Endodermal cell (in vitro differentiated cells): Measurements from ENCODE around the gene NDOR1. TPM values are rescaled to one million over a fixed set of nuclear protein-coding genes. Genes with fewer than 3 reads are reported as not detected.

ENCODE experiments used
- DNase-seq: peaks from one replicate; pipeline ENCODE4 v3.0.0-alpha.2; 2017
- H3K27ac ChIP-seq: 2 replicates; pipeline ENCODE4 v1.5.1; 2013; ENCODE audit warnings: mild to moderate bottlenecking, low read depth, low read length, moderate library complexity
- H3K27me3 ChIP-seq: 2 replicates; pipeline ENCODE4 v1.6.1; 2013; ENCODE audit warnings: mild to moderate bottlenecking, low read length, moderate library complexity; ENCODE audit not compliant: insufficient read depth, control insufficient read depth, poor library complexity, severe bottlenecking
- H3K36me3 ChIP-seq: 2 replicates; pipeline ENCODE4 v1.7.0; 2013; ENCODE audit warnings: mild to moderate bottlenecking, low read length, moderate library complexity; ENCODE audit not compliant: control insufficient read depth, insufficient read depth
- H3K4me1 ChIP-seq: one replicate; pipeline ENCODE4 v1.7.0; 2013; ENCODE audit warnings: low read length; ENCODE audit not compliant: control insufficient read depth, insufficient read depth
- H3K4me3 ChIP-seq: 2 replicates; pipeline ENCODE4 v1.5.1; 2013; ENCODE audit warnings: mild to moderate bottlenecking, low read length, moderate library complexity
- H3K9ac ChIP-seq: 2 replicates; pipeline ENCODE4 v1.6.1; 2013; ENCODE audit warnings: mild to moderate bottlenecking, low read length, moderate library complexity; ENCODE audit not compliant: poor library complexity, severe bottlenecking; ENCODE audit errors: extremely low read depth
- H3K9me3 ChIP-seq: 2 replicates; pipeline ENCODE4 v1.6.1; 2013; ENCODE audit warnings: mild to moderate bottlenecking, low read length, moderate library complexity; ENCODE audit not compliant: control insufficient read depth
- H3K27ac Mint-ChIP-seq: 2 replicates; pipeline ENCODE4 v1.8.0; 2020; ENCODE audit warnings: mixed read lengths
- H3K27me3 Mint-ChIP-seq: 2 replicates; pipeline ENCODE4 v1.8.0; 2021; ENCODE audit warnings: mild to moderate bottlenecking, mixed read lengths; ENCODE audit not compliant: insufficient read depth
- H3K36me3 Mint-ChIP-seq: 2 replicates; pipeline ENCODE4 v1.8.0; 2020; ENCODE audit warnings: low read depth, mixed read lengths
- H3K4me1 Mint-ChIP-seq: 2 replicates; pipeline ENCODE4 v1.8.0; 2020; ENCODE audit warnings: mixed read lengths
- H3K4me3 Mint-ChIP-seq: 2 replicates; pipeline ENCODE4 v1.8.0; 2020; ENCODE audit warnings: mild to moderate bottlenecking, moderate library complexity, mixed read lengths
- H3K9me3 Mint-ChIP-seq: 2 replicates; pipeline ENCODE4 v1.8.0; 2020; ENCODE audit warnings: mild to moderate bottlenecking, mixed read lengths
- WGBS, 2 experiments: methylation state at CpG; one replicate each; pipeline versions ENCODE4 v1.1.5 to v1.1.7; 2013; ENCODE audit warnings: missing lambda C conversion rate in 2 of 2, mixed read lengths in 1 of 2; ENCODE audit not compliant: insufficient coverage in 1 of 2, insufficient read length in 1 of 2; 5-methylcytosine and 5-hydroxymethylcytosine counted together
- total RNA-seq, 2 donors: library from RNA; stranded (reverse); fragmentation: NEBNext Ultra II Directional in 1 of 2; extraction: Animal tissue kit (Norgen Biotek cat#: 25700) in 1 of 2; gene quantifications; 2 replicates in 1 of 2; 3 replicates in 1 of 2; pipeline ENCODE4 v1.2.1, GENCODE V29; 2021
- TF ChIP-seq, protein P1 (sequence below): fragments of 200-600 bp; sonication (generic); conservative IDR thresholded peaks from 2 replicates; pipeline ENCODE4 v1.5.0; 2021; ENCODE audit warnings: antibody characterized with exemption, mild to moderate bottlenecking

NDOR1 gene
- total RNA-seq, 2 donors from 2014 or later: 39.2 to 41.4 TPM

DNA sequence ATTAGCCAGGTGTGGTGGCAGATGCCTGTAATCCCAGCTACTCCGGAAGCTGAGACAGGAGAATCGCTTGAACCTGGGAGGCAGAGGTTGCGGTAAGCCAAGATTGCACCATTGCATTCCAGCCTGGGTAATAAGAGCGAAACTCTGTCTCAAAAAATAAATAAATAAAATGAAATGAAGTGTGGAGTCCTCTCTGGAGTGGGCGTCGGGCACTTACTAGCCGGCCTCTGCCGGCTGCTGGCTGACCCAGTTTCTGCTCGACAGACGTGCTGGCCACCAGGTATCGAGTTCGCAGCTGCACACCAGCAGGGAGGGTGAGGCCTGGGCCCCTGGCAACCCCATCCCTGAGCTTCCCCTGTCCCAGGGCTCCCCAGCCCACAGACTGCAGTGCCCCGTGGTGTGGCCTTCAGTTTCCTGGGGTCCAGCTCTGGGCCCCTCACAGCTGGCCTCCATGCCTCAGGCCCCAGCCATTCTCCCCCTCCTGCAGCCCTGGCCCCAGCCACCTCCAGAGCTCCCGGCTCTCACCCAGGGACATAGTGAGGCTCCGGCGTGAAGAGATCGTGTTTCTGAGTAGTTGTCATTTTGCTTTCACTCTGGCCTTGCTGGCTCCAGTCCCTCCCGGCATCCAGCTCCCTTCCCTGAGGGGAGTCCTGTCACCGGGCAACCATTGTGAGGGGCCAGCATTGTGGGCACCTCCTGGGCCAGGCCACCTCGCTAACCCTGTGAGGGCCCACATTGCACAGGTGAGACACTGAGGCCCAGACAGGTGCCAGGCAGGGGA is 41.8 kb downstream of the NDOR1 start:
- Mint-ChIP-seq H3K4me1 (peaks cover 44% of the 10 kb centered on the region), H3K36me3 (peaks cover 16% of the 10 kb centered on the region), H3K27ac (no peak overlapping the region), H3K9me3 (no peaks in the 10 kb centered on the region), H3K27me3 (peaks cover 4% of the 10 kb centered on the region), H3K4me3 (no peak overlapping the region)
- Histone ChIP-seq H3K27ac (no peak overlapping the region), H3K4me1 (peaks cover 18% of the 10 kb centered on the region), H3K4me3 (no peak overlapping the region), H3K9me3 (no peaks in the 10 kb centered on the region), H3K27me3 (no peaks in the 10 kb centered on the region), H3K36me3 (peaks cover 17% of the 10 kb centered on the region), H3K9ac (no peak overlapping the region)
- TF ChIP-seq, protein P1, sequence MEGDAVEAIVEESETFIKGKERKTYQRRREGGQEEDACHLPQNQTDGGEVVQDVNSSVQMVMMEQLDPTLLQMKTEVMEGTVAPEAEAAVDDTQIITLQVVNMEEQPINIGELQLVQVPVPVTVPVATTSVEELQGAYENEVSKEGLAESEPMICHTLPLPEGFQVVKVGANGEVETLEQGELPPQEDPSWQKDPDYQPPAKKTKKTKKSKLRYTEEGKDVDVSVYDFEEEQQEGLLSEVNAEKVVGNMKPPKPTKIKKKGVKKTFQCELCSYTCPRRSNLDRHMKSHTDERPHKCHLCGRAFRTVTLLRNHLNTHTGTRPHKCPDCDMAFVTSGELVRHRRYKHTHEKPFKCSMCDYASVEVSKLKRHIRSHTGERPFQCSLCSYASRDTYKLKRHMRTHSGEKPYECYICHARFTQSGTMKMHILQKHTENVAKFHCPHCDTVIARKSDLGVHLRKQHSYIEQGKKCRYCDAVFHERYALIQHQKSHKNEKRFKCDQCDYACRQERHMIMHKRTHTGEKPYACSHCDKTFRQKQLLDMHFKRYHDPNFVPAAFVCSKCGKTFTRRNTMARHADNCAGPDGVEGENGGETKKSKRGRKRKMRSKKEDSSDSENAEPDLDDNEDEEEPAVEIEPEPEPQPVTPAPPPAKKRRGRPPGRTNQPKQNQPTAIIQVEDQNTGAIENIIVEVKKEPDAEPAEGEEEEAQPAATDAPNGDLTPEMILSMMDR: no peak
- no peak for DNase-seq
- 74 to 80% methylated on average over 13 to 20 of the region's 20 CpGs for WGBS, 2 experiments

DNA sequence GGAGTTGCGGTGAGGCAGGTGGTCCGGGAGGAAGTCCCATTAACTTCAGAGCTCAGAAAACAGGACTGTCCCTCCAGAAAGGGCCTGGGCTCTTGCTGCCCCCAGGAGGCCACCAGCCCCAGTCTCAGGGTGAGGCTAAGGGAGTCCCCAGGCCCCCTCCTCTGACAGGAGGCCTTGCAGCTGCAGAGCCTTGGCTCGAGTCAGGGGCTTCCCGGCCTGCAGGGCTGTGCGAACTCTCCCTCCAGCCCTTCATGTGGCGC is 42.3 kb downstream of the NDOR1 start:
- 92 to 93% methylated on average over 2 to 6 of the region's 6 CpGs for WGBS, 2 experiments
- H3K27ac ChIP-seq: no peak overlapping the region
- Mint-ChIP-seq H3K27me3 (peaks cover 4% of the 10 kb centered on the region), H3K9me3 (no peaks in the 10 kb centered on the region), H3K27ac (no peak overlapping the region), H3K4me3 (no peak overlapping the region), H3K36me3 (peaks cover 10% of the 10 kb centered on the region), H3K4me1 (peaks cover 38% of the 10 kb centered on the region)
- peaks cover 16% of the 10 kb centered on the region for H3K4me1 ChIP-seq
- DNase-seq: no peak
- peaks cover 12% of the 10 kb centered on the region for H3K36me3 ChIP-seq
- H3K27me3 ChIP-seq: no peaks in the 10 kb centered on the region
- H3K9me3 ChIP-seq: no peaks in the 10 kb centered on the region
- TF ChIP-seq, protein P1: no peak
- no peak overlapping the region for H3K4me3 ChIP-seq
- H3K9ac ChIP-seq: no peak overlapping the region

DNA sequence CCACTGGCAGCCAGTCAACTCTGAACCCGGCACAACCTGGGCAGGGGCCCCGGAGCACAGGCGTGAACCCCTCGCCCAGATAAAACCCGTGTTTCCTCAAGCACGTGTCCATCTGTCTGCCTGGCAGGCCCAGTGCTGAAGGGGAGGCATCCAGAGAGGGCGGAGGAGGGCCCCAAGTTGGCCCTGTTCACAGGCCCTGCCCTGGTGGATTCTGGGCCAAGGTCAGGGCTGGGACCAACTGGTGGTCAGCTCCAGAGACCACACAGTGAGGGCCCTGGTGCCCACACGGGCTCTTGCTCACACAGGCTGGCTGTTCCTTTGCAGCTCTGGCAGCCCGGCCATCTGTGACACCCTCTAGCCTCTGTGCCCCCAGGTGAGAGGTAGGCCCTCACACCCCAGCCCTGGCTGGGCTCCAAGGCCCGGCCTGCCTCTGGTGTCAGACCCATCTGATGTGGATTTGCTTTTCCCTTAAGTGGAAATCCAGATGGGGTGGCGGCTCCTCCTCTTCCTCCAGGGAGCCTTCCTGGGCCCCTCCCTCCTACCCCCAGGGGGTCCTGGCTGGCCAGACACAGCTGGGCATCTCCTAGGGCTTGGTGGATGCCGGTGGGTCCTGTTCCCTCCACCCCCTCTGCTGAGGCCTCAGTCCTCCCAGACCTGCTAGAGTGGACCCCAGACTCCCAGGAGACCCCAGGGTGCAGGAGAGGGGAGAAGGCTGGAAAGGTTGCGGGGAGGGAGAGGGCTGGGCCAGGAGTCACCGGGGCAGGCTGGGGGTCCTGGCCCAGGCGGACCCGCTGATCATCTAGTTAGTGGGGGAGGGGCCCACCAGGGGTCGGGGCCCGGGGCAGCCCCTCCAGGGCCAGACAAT is 45.1 kb downstream of the NDOR1 start:
- no peak overlapping the region for H3K4me3 ChIP-seq
- TF ChIP-seq, protein P1: no peak
- no peak overlapping the region for H3K9ac ChIP-seq
- H3K27me3 ChIP-seq: no peaks in the 10 kb centered on the region
- Mint-ChIP-seq H3K27me3 (peaks cover 4% of the 10 kb centered on the region), H3K4me3 (no peak overlapping the region), H3K27ac (no peak overlapping the region), H3K36me3 (no peaks in the 10 kb centered on the region), H3K9me3 (no peaks in the 10 kb centered on the region), H3K4me1 (peaks cover 21% of the 10 kb centered on the region)
- peaks cover 8% of the 10 kb centered on the region for H3K4me1 ChIP-seq
- 88 to 90% methylated on average over 11 to 17 of the region's 18 CpGs for whole genome bisulfite sequencing, 2 experiments
- H3K36me3 ChIP-seq: no peaks in the 10 kb centered on the region
- no peaks in the 10 kb centered on the region for H3K9me3 ChIP-seq
- H3K27ac ChIP-seq: no peak overlapping the region
- no peak for DNase-seq
